ENCODE measurements around the gene GABBR2.

GABBR2 gene

DNA sequence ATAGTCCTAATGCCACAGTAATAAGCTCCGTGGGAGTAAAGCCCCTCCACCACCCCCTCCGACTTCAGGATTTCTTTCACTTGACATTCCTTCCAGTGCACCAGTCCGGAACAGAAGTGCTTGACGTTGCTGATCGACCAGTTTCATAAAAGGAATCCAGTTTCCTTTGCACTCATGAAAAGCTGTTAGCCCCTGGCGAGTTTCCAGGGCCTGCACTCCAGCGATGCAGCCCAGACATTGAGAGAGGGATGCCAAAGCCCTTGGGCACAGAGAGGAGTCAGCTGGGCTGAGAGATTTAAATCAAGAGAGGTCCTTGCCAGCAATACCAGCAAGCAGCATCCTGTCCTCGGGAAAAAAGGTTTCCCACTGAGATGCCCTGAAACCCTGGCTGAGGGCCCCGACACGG, 170.1 kb downstream of the GABBR2 start:
- Mint-ChIP-seq H3K36me3 (ENCODE audit: low read depth) (no peaks in the 10 kb centered on the region), H3K4me3 (no peak overlapping the region), H3K4me1 (ENCODE audit: low read depth) (peaks cover 2% of the 10 kb centered on the region), H3K27ac (no peak overlapping the region), H3K9me3 (no peaks in the 10 kb centered on the region), H3K27me3 (ENCODE audit: low read depth) (peaks cover 4% of the 10 kb centered on the region)

DNA sequence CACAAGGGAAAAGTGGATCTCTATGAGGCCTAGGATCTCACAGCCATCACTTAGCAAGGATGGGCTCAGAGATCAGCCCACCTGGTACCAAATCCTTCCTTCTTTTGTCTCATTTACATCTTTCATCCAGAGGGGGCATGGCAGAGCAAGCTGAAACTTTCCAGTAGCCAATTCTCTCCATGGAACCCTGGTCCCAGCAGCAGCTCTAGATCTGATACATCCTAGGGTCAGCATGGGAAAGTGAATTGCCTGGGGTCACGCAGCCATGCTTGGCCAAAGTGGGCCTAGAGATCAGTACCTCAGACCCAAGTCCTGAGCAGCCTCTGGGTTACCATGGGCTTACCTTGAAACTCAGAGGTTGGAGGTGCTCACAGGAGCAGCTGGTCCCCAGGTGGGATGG, 170.5 kb downstream of the GABBR2 start:
- H3K4me3 Mint-ChIP-seq = no peak overlapping the region
- peaks cover 2% of the 10 kb centered on the region for H3K4me1 Mint-ChIP-seq (ENCODE audit: low read depth)
- no peak overlapping the region for H3K27ac Mint-ChIP-seq
- H3K9me3 Mint-ChIP-seq = no peaks in the 10 kb centered on the region
- no peaks in the 10 kb centered on the region for H3K36me3 Mint-ChIP-seq (ENCODE audit: low read depth)
- H3K27me3 Mint-ChIP-seq (ENCODE audit: low read depth) = peaks cover 3% of the 10 kb centered on the region

DNA sequence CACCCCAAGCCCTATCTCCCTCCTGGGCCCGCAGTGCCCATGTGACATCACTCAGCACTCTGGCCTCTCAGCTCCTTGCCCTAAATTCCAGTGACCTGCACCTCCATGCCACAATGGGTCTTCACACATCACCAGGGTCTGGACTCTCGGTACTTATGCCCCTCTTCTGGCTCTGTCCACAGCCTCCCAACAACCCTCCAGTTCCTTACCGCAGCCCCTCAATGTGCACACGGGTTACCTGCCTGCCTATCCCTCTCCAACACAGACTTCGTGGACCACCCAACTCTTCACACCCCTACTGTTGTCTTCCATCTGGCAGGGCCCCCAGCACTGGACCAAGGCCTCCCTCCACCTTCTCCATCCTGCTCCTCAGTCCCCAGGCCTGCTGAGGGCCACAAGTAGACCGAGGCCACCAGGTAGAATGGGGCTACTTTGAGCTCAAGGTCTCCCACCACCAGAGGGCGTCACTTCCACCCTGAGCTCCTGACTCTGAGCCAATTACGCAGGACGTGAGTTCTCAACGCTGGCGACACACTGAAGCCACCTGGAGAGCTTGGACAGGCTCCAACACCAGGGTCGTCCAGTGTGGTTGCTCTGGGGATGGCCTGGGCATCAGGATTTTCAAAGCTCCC, 172.1 kb downstream of the GABBR2 start:
- Mint-ChIP-seq H3K4me3 (no peak overlapping the region), H3K36me3 (ENCODE audit: low read depth) (no peaks in the 10 kb centered on the region), H3K9me3 (no peaks in the 10 kb centered on the region), H3K27ac (no peak overlapping the region), H3K27me3 (ENCODE audit: low read depth) (no peaks in the 10 kb centered on the region), H3K4me1 (ENCODE audit: low read depth) (no peaks in the 10 kb centered on the region)

DNA sequence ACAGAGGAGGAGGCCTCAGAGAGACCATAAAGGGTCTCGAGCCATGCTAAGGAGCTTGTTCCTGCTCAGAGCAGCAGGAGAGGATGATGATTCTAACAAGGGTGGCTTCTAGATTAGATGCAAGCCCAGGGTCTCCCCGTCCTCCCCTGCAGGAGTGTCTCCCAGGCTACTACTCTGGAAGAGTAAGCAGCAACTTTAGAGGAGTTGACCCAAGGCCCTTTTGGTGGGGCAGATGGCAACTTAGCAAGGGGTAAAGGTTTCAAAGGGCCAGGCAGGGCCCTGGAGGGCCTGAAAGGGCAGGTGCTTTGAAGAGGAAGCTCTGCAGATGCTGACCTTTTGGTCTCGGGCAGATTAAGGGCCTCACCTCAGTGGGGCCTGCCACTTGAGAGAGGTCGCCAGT, 174.9 kb downstream of the GABBR2 start:
- Mint-ChIP-seq H3K27ac (no peak overlapping the region), H3K9me3 (no peaks in the 10 kb centered on the region), H3K4me3 (no peak overlapping the region), H3K27me3 (ENCODE audit: low read depth) (peaks cover under 1% of the 10 kb centered on the region), H3K36me3 (ENCODE audit: low read depth) (no peaks in the 10 kb centered on the region), H3K4me1 (ENCODE audit: low read depth) (no peaks in the 10 kb centered on the region)

DNA sequence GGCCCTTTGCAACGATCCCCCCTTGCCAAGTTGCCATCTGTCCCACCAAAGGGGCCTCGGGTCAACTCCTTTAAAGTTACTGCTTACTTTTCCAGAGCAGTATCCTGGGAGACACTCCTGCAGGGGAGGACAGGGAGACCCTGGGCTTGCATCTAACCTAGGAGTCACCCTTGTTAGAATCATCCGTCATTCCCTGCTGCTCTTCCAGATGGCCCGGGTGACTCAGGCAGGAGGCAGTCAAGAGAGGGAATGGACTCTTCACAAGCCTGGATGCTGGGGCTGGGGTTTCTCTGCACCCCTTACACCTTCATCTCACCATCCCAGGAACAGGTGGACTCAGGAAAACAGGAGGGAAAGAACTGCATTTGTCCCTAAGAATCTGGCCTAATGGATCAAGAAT, 175.6 kb downstream of the GABBR2 start:
- no peaks in the 10 kb centered on the region for H3K4me1 Mint-ChIP-seq (ENCODE audit: low read depth)
- H3K27ac Mint-ChIP-seq = no peak overlapping the region
- no peaks in the 10 kb centered on the region for H3K36me3 Mint-ChIP-seq (ENCODE audit: low read depth)
- H3K9me3 Mint-ChIP-seq = no peaks in the 10 kb centered on the region
- peaks cover 8% of the 10 kb centered on the region for H3K27me3 Mint-ChIP-seq (ENCODE audit: low read depth)
- H3K4me3 Mint-ChIP-seq = no peak overlapping the region

DNA sequence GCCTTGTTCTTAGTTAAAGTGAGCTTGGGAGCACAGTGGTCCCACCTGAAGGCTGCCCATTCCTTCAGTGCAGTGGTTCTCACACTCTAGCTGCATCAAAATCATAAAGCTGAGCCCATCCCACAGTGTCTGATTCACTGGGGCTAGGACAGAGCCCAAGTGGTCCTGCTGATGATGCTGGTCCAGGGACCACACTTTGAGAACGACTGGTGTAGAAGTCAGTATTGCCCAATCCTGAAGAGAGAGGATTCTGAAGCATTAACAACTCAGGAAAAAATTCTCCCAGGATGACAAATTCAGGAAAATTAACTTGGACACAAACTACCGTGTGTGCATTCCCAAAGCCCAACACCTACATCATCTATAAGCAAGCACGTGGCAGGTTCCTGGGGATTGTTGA, 176.2 kb downstream of the GABBR2 start:
- no peak overlapping the region for H3K27ac Mint-ChIP-seq

DNA sequence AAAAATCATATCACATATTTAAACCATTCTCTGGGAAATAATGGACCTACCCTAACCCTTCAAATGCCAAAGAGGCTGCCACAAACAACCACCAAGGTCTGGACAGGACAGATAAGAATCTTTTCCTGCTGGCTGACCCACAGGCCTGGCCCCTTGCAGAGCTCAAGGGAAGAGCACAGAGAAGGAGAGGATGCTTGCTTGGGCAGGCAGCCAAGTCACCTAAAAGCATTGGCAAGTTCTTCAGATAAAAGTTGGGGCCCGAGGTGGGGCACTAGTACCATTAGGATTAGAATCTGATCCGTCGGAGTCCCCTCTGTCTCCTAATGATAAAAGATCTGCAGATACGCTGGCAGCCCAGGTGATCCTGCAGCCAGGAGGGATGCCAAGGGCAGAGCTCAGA, 176.6 kb downstream of the GABBR2 start:
- peaks cover 14% of the 10 kb centered on the region for H3K27me3 Mint-ChIP-seq (ENCODE audit: low read depth)
- no peak overlapping the region for H3K4me3 Mint-ChIP-seq
- H3K36me3 Mint-ChIP-seq (ENCODE audit: low read depth) = no peaks in the 10 kb centered on the region
- no peaks in the 10 kb centered on the region for H3K9me3 Mint-ChIP-seq
- H3K27ac Mint-ChIP-seq = no peak overlapping the region
- H3K4me1 Mint-ChIP-seq (ENCODE audit: low read depth) = no peaks in the 10 kb centered on the region

More for the DNA sequence above, 176.2 kb downstream of the GABBR2 start:
- peaks cover 10% of the 10 kb centered on the region for H3K27me3 Mint-ChIP-seq (ENCODE audit: low read depth)
- no peak overlapping the region for H3K4me3 Mint-ChIP-seq
- no peaks in the 10 kb centered on the region for H3K4me1 Mint-ChIP-seq (ENCODE audit: low read depth)
- no peaks in the 10 kb centered on the region for H3K36me3 Mint-ChIP-seq (ENCODE audit: low read depth)
- no peaks in the 10 kb centered on the region for H3K9me3 Mint-ChIP-seq

DNA sequence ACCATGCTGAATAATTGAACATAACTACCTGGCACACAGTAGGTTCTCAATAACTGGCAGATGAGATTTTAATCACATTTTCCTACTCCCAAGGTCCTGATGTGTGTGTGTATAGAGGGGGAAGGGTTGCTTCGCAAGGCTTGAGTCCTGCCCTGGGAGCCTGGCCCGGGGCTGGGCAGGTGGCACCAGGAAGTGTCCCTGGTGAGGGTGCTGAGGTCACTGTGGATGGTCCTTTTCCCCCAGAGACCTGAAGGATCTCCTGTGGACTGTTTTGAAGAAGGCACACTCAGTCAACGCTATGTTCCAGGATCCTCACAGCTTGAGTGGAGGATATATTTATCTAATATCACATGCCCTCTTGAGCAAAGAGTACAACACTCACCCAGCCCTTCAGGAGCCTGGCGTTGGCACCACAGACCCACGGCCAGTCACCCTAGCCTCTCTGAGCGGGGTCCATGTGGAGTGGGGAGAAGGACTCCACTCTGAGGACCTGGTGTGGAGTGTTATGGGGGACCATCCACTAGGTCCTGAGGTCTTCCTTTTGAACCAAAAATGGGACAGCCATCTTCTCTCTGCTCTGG, 177.8 kb downstream of the GABBR2 start:
- Mint-ChIP-seq H3K27me3 (ENCODE audit: low read depth) (peaks cover 22% of the 10 kb centered on the region), H3K36me3 (ENCODE audit: low read depth) (no peaks in the 10 kb centered on the region), H3K27ac (no peak overlapping the region), H3K9me3 (no peaks in the 10 kb centered on the region), H3K4me3 (no peak overlapping the region), H3K4me1 (ENCODE audit: low read depth) (no peaks in the 10 kb centered on the region)

DNA sequence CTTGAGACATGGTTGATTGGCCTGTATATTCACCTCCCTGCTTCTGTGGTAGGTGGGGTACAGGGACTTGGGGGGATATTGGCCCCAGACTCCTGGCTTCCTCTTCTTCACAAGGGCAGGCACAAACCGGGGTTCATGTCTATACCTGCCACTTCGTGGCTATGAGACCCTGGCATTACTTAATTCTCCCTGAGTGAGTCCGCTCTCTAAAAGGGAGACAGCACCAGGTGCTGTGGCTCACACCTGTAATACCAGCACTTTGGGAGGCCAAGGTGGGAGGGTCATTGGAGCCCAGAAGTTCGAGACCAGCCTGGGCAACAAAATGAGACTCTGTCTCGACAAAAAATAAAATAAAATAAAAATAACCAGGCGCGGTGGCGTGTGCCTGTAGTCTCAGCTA, 178.5 kb downstream of the GABBR2 start:
- no peaks in the 10 kb centered on the region for H3K4me1 Mint-ChIP-seq (ENCODE audit: low read depth)
- H3K27me3 Mint-ChIP-seq (ENCODE audit: low read depth) = peaks cover 22% of the 10 kb centered on the region
- H3K27ac Mint-ChIP-seq = no peak overlapping the region
- H3K36me3 Mint-ChIP-seq (ENCODE audit: low read depth) = no peaks in the 10 kb centered on the region
- no peak overlapping the region for H3K4me3 Mint-ChIP-seq
- H3K9me3 Mint-ChIP-seq = no peaks in the 10 kb centered on the region

DNA sequence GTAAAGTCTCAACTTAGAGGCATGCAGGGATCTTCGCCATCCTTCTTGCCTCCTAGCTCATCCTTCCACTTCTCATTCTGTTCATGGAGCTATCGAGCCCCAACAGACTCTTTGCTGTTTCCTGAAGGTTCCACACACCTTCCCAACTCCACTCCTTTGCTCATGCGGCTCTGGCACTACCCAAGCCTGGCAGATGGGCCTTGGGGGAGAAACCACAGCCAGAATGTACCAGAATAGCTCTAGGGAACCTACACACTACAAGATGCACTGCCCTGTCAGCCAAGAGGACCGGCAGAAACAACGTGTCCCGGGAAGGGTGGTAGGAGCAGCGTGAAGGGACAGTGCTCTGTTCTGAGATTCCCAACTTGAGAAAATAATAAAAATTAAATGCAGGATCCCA, 178.9 kb downstream of the GABBR2 start:
- Mint-ChIP-seq H3K27me3 (ENCODE audit: low read depth) (peaks cover 25% of the 10 kb centered on the region), H3K4me3 (no peak overlapping the region), H3K27ac (no peak overlapping the region), H3K4me1 (ENCODE audit: low read depth) (no peaks in the 10 kb centered on the region), H3K36me3 (ENCODE audit: low read depth) (no peaks in the 10 kb centered on the region), H3K9me3 (no peaks in the 10 kb centered on the region)

DNA sequence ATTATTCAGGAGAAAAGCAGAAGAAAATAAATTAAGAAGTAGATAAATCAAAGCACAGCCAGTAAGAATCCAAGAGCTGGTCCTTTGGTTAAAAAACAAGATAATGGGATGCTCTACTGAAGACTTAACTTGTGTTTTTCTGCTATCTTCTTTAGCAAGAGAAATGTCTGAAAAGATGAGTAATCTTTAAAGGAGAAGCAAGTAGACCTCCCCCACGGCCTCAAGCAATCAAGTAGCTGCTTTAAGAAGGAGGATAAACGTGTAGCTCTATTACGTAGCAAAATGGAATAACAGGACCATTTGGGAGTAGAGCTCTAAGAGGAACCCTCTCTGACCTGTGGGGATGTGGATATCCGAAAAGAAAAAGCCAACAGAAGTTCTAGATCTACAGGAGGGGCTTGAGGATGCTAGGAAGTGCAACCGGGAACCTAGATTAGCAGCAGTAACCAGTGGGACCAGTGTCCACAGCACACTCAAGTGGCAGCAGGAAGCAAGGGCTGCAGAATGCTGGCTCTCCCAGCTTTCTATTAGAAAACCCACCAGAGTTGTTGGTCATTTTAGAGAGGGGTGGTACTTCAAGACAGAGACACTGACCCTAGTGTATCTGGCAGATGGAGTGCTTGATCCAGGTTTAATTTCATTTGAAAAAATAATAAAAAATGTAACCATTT, 185.4 kb downstream of the GABBR2 start:
- Mint-ChIP-seq H3K4me1 (ENCODE audit: low read depth) (no peaks in the 10 kb centered on the region), H3K4me3 (no peak overlapping the region), H3K9me3 (no peaks in the 10 kb centered on the region), H3K36me3 (ENCODE audit: low read depth) (no peaks in the 10 kb centered on the region), H3K27ac (no peak overlapping the region), H3K27me3 (ENCODE audit: low read depth) (peaks cover 47% of the 10 kb centered on the region)

DNA sequence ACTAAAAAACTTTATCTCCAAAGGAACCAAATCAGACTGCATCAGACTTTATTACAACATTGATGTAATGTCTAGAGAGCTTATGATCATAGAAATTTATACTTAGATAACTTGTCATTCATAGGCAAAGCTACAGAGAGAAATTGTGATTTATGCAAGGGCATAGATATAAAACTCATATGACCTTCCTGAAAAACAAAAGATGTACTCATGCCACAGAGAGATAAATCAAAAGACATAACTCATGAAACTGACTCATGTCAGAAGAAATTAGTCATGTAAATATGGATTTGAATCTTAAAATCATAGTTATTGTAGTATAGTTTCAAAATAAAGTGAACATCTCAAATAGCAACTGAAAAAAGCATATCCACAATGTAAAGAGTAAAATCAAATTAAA, 186.2 kb downstream of the GABBR2 start:
- H3K27ac Mint-ChIP-seq = no peak overlapping the region
- peaks cover 41% of the 10 kb centered on the region for H3K27me3 Mint-ChIP-seq (ENCODE audit: low read depth)
- no peaks in the 10 kb centered on the region for H3K9me3 Mint-ChIP-seq
- H3K4me3 Mint-ChIP-seq = no peak overlapping the region
- H3K36me3 Mint-ChIP-seq (ENCODE audit: low read depth) = no peaks in the 10 kb centered on the region
- H3K4me1 Mint-ChIP-seq (ENCODE audit: low read depth) = no peaks in the 10 kb centered on the region

DNA sequence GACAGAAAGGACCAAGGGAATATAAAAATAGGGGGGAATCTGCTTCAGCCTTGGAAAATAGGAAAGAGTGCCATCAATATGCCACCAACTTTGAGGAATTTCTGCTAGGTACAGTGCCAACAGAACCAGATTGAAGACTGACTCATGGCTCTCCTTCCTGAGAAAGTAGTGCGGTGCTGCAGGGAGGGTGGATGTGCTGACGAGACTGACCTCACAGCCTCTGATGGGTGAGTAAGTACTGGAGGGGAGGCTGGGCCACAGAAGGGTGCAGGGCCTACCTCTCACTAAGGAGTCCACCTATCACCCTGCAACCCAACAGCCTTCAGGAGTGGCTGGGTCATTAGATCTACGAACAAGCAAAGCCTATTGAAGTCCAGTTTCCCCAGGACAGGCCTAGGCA, 187.6 kb downstream of the GABBR2 start:
- H3K9me3 Mint-ChIP-seq = no peaks in the 10 kb centered on the region
- H3K36me3 Mint-ChIP-seq (ENCODE audit: low read depth) = no peaks in the 10 kb centered on the region
- H3K4me1 Mint-ChIP-seq (ENCODE audit: low read depth) = no peaks in the 10 kb centered on the region
- H3K27ac Mint-ChIP-seq = no peak overlapping the region
- no peak overlapping the region for H3K4me3 Mint-ChIP-seq
- H3K27me3 Mint-ChIP-seq (ENCODE audit: low read depth) = peaks cover 32% of the 10 kb centered on the region

DNA sequence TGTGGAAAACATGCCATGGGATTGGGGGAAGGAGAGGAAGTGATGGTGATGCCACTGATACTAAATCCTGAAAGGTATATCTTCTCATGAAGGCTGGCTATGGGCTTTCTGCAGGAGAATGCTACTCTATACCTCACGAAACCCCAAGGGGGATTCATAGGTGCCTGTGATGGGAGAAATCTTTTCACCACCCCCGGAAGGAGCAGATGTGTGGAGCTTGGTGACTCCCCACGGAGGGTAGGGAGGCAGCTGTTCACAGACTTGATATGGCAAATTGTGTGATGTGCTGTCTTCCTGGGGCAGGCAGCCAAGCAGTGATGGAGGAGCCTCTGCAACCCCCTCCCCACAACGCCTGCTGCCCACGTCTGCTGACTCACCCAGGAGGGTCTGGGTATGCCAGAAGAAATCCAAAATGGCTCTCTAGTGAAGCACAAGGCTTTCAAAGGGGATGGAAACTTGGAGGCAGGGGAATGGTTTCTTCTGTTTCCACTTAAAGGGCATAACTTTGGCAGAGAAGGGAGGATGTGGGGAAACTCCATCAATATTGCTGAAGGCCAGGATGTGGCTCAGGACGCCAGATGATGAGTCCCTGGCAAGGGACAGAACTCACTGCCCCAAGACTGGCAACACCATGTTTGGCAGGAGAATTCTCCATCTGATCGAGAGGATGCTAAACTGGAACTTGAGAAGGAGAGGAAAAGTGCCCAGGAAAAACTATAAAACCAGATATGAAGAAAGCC, 188.3 kb downstream of the GABBR2 start:
- no peak overlapping the region for H3K27ac Mint-ChIP-seq
- no peaks in the 10 kb centered on the region for H3K4me1 Mint-ChIP-seq (ENCODE audit: low read depth)
- H3K36me3 Mint-ChIP-seq (ENCODE audit: low read depth) = no peaks in the 10 kb centered on the region
- H3K27me3 Mint-ChIP-seq (ENCODE audit: low read depth) = peaks cover 30% of the 10 kb centered on the region
- no peaks in the 10 kb centered on the region for H3K9me3 Mint-ChIP-seq
- H3K4me3 Mint-ChIP-seq = no peak overlapping the region

DNA sequence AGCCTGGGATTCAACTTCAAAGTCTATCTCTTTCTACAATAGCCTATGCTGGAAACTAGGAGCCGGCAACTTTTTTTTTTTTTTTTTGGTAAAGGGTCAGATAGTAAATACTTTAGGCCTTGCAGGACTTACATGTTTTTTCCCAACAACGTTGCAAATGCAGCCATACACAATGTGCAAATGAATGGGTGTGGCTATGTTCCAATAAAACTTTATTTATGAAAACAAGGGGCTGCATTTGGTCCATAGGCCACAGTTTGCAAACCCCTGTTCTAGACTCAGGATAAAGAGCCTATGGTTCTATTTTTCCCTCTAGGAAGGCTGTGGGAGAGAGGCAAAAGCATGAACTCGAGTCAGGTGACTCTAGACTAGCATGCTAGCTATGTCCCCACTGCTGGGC, 189.1 kb downstream of the GABBR2 start:
- no peaks in the 10 kb centered on the region for H3K9me3 Mint-ChIP-seq
- H3K4me3 Mint-ChIP-seq = no peak overlapping the region
- no peaks in the 10 kb centered on the region for H3K36me3 Mint-ChIP-seq (ENCODE audit: low read depth)
- H3K27ac Mint-ChIP-seq = no peak overlapping the region
- no peaks in the 10 kb centered on the region for H3K4me1 Mint-ChIP-seq (ENCODE audit: low read depth)
- peaks cover 25% of the 10 kb centered on the region for H3K27me3 Mint-ChIP-seq (ENCODE audit: low read depth)

Measured in T-helper 1 cell treated with Interleukin-12 subunit alpha and Interleukin-12 subunit beta and Interleukin-4 antibody, amounts not matched to agents 30 μg/mL and 1 μg/mL, for 36 hours (primary cell).